Lower lobe of right lung (tissue), 2 donors: Measurements from ENCODE around the gene SNCB. TPM values are rescaled to one million over a fixed set of nuclear protein-coding genes. Genes with fewer than 3 reads are reported as not detected.

Source experiments
- ATAC-seq, 2 donors: fragments of 200-7000 bp; cut with Tn5 transposase; one replicate each; pipeline ENCODE4 v1.9.1; 2020 to 2022; ENCODE audit warnings: mild to moderate bottlenecking in 2 of 2, moderate library complexity in 2 of 2
- DNase-seq: peaks from one replicate; pipeline ENCODE4 v3.0.0-alpha.2; 2020
- H3K27ac ChIP-seq: fragments of 200-600 bp; one replicate; pipeline ENCODE4 v1.8.0; 2022
- H3K27me3 ChIP-seq: fragments of 200-600 bp; one replicate; pipeline ENCODE4 v1.8.0; 2022; ENCODE audit warnings: low read depth
- H3K36me3 ChIP-seq: fragments of 200-600 bp; one replicate; pipeline ENCODE4 v1.8.0; 2022; ENCODE audit warnings: mild to moderate bottlenecking
- H3K4me1 ChIP-seq: fragments of 200-600 bp; one replicate; pipeline ENCODE4 v1.8.0; 2022
- H3K4me3 ChIP-seq: fragments of 200-600 bp; one replicate; pipeline ENCODE4 v1.8.0; 2022; ENCODE audit warnings: mild to moderate bottlenecking
- H3K9me3 ChIP-seq: fragments of 200-600 bp; one replicate; pipeline ENCODE4 v1.8.0; 2022
- CTCF ChIP-seq: fragments of 200-600 bp; IDR thresholded peaks from one replicate; pipeline ENCODE4 v1.8.0; 2022; ENCODE audit warnings: antibody characterized with exemption, mild to moderate bottlenecking
- intact Hi-C: fragments of 100-400 bp; cut with DNase I; formaldehyde crosslinking; loops from one replicate; pipeline ENCODE4 v1.11.0; 2022
- total RNA-seq: library from RNA; stranded (reverse); fragmentation: NEBNext Ultra II Directional; extraction: Animal tissue kit (Norgen Biotek cat#: 25700); gene quantifications from one replicate; pipeline ENCODE4 v1.2.1, GENCODE V29; 2021
- donor health status: DM: no; HTN: yes; CAD: no; lungs with severe emphysema.

SNCB gene
- total RNA-seq, 1 donor from 2014 or later, result not detected

- no peaks in the 10 kb centered on the region for H3K27me3 ChIP-seq
- H3K4me3 ChIP-seq, result peak overlapping the region; percentile 81
- H3K4me1 ChIP-seq, result peaks cover 21% of the 10 kb centered on the region
- peaks cover 4% of the 10 kb centered on the region for H3K36me3 ChIP-seq
- intact Hi-C loops, result no loop called here
- ATAC-seq (peak; percentile 0 to 20), DNase-seq (peak; percentile 80)
- peak overlapping the region; percentile 82 for H3K27ac ChIP-seq
- TF ChIP-seq CTCF, result no peak
- H3K9me3 ChIP-seq, result no peaks in the 10 kb centered on the region
Observed at GRCh38 chr5:176647843-176648473, 17.6 kb upstream of the SNCB start.

- intact Hi-C loops, result no loop called here
Observed at GRCh38 chr5:176647030-176647842, 16.9 kb upstream of the SNCB start, which contains the start of gene TSPAN17. Gene TSPAN17 (plus strand): TSS chr5:176647484. CDS start chr5:176647616, 132 bp downstream.

GRCh38 chr5:176646707-176647029, 16.3 kb upstream of the SNCB start:
- DNase-seq, result no peak
- H3K36me3 ChIP-seq, result no peaks in the 10 kb centered on the region
- peak in 1 of 2 donors; percentile 1 for ATAC-seq
- H3K27ac ChIP-seq, result peak overlapping the region; percentile 82
- peaks cover 21% of the 10 kb centered on the region for H3K4me1 ChIP-seq
- peak overlapping the region; percentile 81 for H3K4me3 ChIP-seq
- intact Hi-C loops, result no loop called here
- no peaks in the 10 kb centered on the region for H3K27me3 ChIP-seq
- no peak for TF ChIP-seq CTCF
- H3K9me3 ChIP-seq, result no peaks in the 10 kb centered on the region

More at GRCh38 chr5:176647030-176647842, 16.9 kb upstream of the SNCB start, which contains the start of gene TSPAN17:
- Histone ChIP-seq H3K27ac (peak within 1 kb of the TSS; percentile 82), H3K4me1 (peaks cover 21% of the 10 kb centered on the region), H3K27me3 (no peaks in the 10 kb centered on the region), H3K4me3 (peak within 1 kb of the TSS; percentile 81), H3K9me3 (no peaks in the 10 kb centered on the region), H3K36me3 (no peaks in the 10 kb centered on the region)
- ATAC-seq, result peak; percentile 98
- peak; percentile 100 for DNase-seq
- TF ChIP-seq CTCF, result peak; percentile 27

- ATAC-seq, result no peak
Observed at GRCh38 chr5:176646049-176646706, 15.8 kb upstream of the SNCB start.

More at GRCh38 chr5:176646049-176646706, 15.8 kb upstream of the SNCB start:
- H3K4me3 ChIP-seq, result peak overlapping the region; percentile 81
- no peaks in the 10 kb centered on the region for H3K36me3 ChIP-seq
- peaks cover 21% of the 10 kb centered on the region for H3K4me1 ChIP-seq
- H3K27ac ChIP-seq, result peak overlapping the region; percentile 82
- intact Hi-C loops, result no loop called here
- no peak for DNase-seq
- no peaks in the 10 kb centered on the region for H3K9me3 ChIP-seq
- no peaks in the 10 kb centered on the region for H3K27me3 ChIP-seq
- TF ChIP-seq CTCF, result no peak
